NT2/D1 (cell line): ENCODE results near the gene PODXL.

Source experiments
- DNase-seq: peaks from one replicate; pipeline ENCODE4 v3.0.0-alpha.2; 2011; ENCODE audit warnings: low read depth, low spot score
- H3K27me3 ChIP-seq: 2 replicates; pipeline ENCODE4 v1.6.0; 2011; ENCODE audit warnings: mild to moderate bottlenecking; ENCODE audit not compliant: insufficient read length, insufficient read depth
- H3K36me3 ChIP-seq: 2 replicates; pipeline ENCODE4 v1.6.1; 2011; ENCODE audit warnings: mild to moderate bottlenecking, low read length, mixed read lengths; ENCODE audit not compliant: insufficient read depth, insufficient read length
- H3K4me1 ChIP-seq: 2 replicates; pipeline ENCODE4 v1.5.1; 2011; ENCODE audit not compliant: insufficient read depth, insufficient read length
- H3K4me3 ChIP-seq: 2 replicates; pipeline ENCODE4 v1.5.1; 2011; ENCODE audit warnings: low read depth; ENCODE audit not compliant: insufficient read length
- H3K9ac ChIP-seq: 2 replicates; pipeline ENCODE4 v1.6.0; 2011; ENCODE audit warnings: low read depth; ENCODE audit not compliant: insufficient read length
- H3K9me3 ChIP-seq: 2 replicates; pipeline ENCODE4 v1.5.1; 2011; ENCODE audit warnings: mild to moderate bottlenecking, low read length; ENCODE audit not compliant: insufficient read depth
- SUZ12 ChIP-seq: IDR thresholded peaks from 2 replicates; pipeline ENCODE4 v1.6.1; 2011; ENCODE audit not compliant: insufficient read length, insufficient read depth; ENCODE audit errors: extremely low read depth
- YY1 ChIP-seq: IDR thresholded peaks from 2 replicates; pipeline ENCODE4 v1.6.1; 2011; ENCODE audit not compliant: insufficient read length, insufficient read depth
- ZNF274 ChIP-seq: IDR thresholded peaks from 2 replicates; pipeline ENCODE4 v1.6.1; 2011; ENCODE audit warnings: mild to moderate bottlenecking, low read depth, low read length

The PODXL gene

GRCh38 chr7:131546126-131546525 lies 10.3 kb downstream of the PODXL start:
- Histone ChIP-seq H3K4me1 (peaks cover 34% of the 10 kb centered on the region), H3K36me3 (peaks cover 91% of the 10 kb centered on the region)
- no peak for DNase-seq

GRCh38 chr7:131544449-131545301 lies 11.8 kb downstream of the PODXL start:
- no peaks in the 10 kb centered on the region for H3K27me3 ChIP-seq
- H3K4me1 ChIP-seq, result peaks cover 34% of the 10 kb centered on the region
- peaks cover 82% of the 10 kb centered on the region for H3K36me3 ChIP-seq
- peak overlapping the region; percentile 28 for H3K9ac ChIP-seq
- no peak for TF ChIP-seq SUZ12
- no peak for TF ChIP-seq YY1
- no peak for TF ChIP-seq ZNF274
- H3K9me3 ChIP-seq, result no peaks in the 10 kb centered on the region
- no peak for DNase-seq
- no peak overlapping the region for H3K4me3 ChIP-seq

More at GRCh38 chr7:131546126-131546525, 10.3 kb downstream of the PODXL start:
- Histone ChIP-seq H3K4me3 (no peak overlapping the region), H3K9me3 (no peaks in the 10 kb centered on the region), H3K27me3 (no peaks in the 10 kb centered on the region), H3K9ac (no peak overlapping the region)
- TF ChIP-seq SUZ12 (no peak), ZNF274 (no peak)

DNA sequence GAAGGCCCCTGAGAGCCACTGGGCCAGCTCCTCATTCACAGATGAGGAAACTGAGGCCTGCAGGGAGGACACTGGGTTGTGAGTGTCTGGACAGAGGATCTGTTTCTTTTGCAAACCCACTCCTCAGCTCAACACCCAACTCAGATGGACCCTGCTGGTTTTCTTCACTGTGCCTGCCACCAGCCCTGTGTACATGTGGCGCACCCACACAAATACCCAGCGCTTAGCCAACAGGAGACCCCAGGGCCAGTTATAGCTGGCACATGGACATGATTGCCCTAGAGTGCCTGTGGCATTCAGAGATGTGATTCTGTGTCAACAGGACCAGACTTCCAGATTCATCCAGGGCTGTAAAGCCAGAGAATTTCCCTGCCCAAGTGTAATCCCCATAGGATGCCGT lies 12.4 kb downstream of the PODXL start:
- Histone ChIP-seq H3K36me3 (peaks cover 82% of the 10 kb centered on the region), H3K4me1 (peaks cover 37% of the 10 kb centered on the region), H3K27me3 (no peaks in the 10 kb centered on the region), H3K4me3 (no peak overlapping the region), H3K9ac (no peak overlapping the region), H3K9me3 (no peaks in the 10 kb centered on the region)
- DNase-seq, result no peak
- TF ChIP-seq SUZ12 (no peak), ZNF274 (no peak), YY1 (no peak)

GRCh38 chr7:131543298-131543697 lies 13.1 kb downstream of the PODXL start:
- TF ChIP-seq ZNF274, result no peak
- TF ChIP-seq SUZ12, result no peak
- no peak for TF ChIP-seq YY1
- no peak overlapping the region for H3K4me3 ChIP-seq
- no peak for DNase-seq
- peaks cover 44% of the 10 kb centered on the region for H3K4me1 ChIP-seq
- no peaks in the 10 kb centered on the region for H3K27me3 ChIP-seq
- H3K9me3 ChIP-seq, result no peaks in the 10 kb centered on the region
- H3K9ac ChIP-seq, result no peak overlapping the region
- H3K36me3 ChIP-seq, result peaks cover 82% of the 10 kb centered on the region

- no peaks in the 10 kb centered on the region for H3K9me3 ChIP-seq
- H3K4me3 ChIP-seq, result no peak overlapping the region
- peaks cover 50% of the 10 kb centered on the region for H3K4me1 ChIP-seq
- no peak overlapping the region for H3K9ac ChIP-seq
- H3K27me3 ChIP-seq, result no peaks in the 10 kb centered on the region
- TF ChIP-seq YY1, result no peak
- no peak for TF ChIP-seq SUZ12
- DNase-seq, result no peak
- H3K36me3 ChIP-seq, result peaks cover 82% of the 10 kb centered on the region
Observed at GRCh38 chr7:131540491-131541162, 15.8 kb downstream of the PODXL start.

GRCh38 chr7:131538813-131539179 lies 17.6 kb downstream of the PODXL start:
- H3K27me3 ChIP-seq, result no peaks in the 10 kb centered on the region
- TF ChIP-seq SUZ12, result no peak
- TF ChIP-seq YY1, result no peak
- no peak for TF ChIP-seq ZNF274
- no peak overlapping the region for H3K4me3 ChIP-seq
- H3K4me1 ChIP-seq, result peaks cover 38% of the 10 kb centered on the region
- peaks cover 76% of the 10 kb centered on the region for H3K36me3 ChIP-seq
- no peaks in the 10 kb centered on the region for H3K9me3 ChIP-seq
- H3K9ac ChIP-seq, result no peak overlapping the region
- DNase-seq, result no peak

GRCh38 chr7:131538071-131538812 lies 18.2 kb downstream of the PODXL start:
- Histone ChIP-seq H3K9me3 (no peaks in the 10 kb centered on the region), H3K4me1 (peaks cover 33% of the 10 kb centered on the region), H3K9ac (no peak overlapping the region), H3K36me3 (peaks cover 75% of the 10 kb centered on the region), H3K27me3 (no peaks in the 10 kb centered on the region), H3K4me3 (peak overlapping the region; percentile 4)
- TF ChIP-seq SUZ12 (no peak), ZNF274 (no peak), YY1 (no peak)
- no peak for DNase-seq
